Gastroesophageal sphincter (tissue), 4 donors: Measurements from ENCODE around the gene GALNT10. TPM values are rescaled to one million over a fixed set of nuclear protein-coding genes. Genes with fewer than 3 reads are reported as not detected.

Experiments used
- ATAC-seq: fragments of 150-250 bp; one replicate; pipeline ENCODE4 v1.9.1; 2016; ENCODE audit warnings: mild to moderate bottlenecking, moderate library complexity
- H3K27ac ChIP-seq, 4 donors: fragments of 200-600 bp; sonication (generic) in 3 of 4; 1 replicate in 3 of 4; 2 replicates in 1 of 4; pipeline ENCODE4 v1.5.1; 2016 to 2019
- H3K27me3 ChIP-seq: fragments of 200-600 bp; sonication (generic); one replicate; pipeline ENCODE4 v1.5.1; 2019
- H3K36me3 ChIP-seq, 2 donors: fragments of 200-600 bp; sonication (generic); one replicate each; pipeline ENCODE4 v1.5.1; 2019; ENCODE audit warnings: control low read depth in 1 of 2
- H3K4me1 ChIP-seq, 3 donors: fragments of 200-600 bp; sonication (generic); 1 replicate in 2 of 3; 2 replicates in 1 of 3; pipeline ENCODE4 v1.5.1; 2016 to 2019; ENCODE audit warnings: control low read depth in 2 of 3
- H3K4me3 ChIP-seq, 2 donors: fragments of 200-600 bp; sonication (generic); one replicate each; pipeline ENCODE4 v1.5.1; 2019; ENCODE audit warnings: mild to moderate bottlenecking in 1 of 2, moderate library complexity in 1 of 2
- H3K9me3 ChIP-seq, 3 donors: fragments of 200-600 bp; sonication (generic); one replicate each; pipeline ENCODE4 v1.5.1; 2017 to 2019; ENCODE audit warnings: control low read depth in 2 of 3
- EP300 ChIP-seq: sonication (generic); formaldehyde crosslinking; IDR thresholded peaks from one replicate; pipeline ENCODE4 v1.6.1; 2017; ENCODE audit warnings: antibody characterized with exemption, mild to moderate bottlenecking
- POLR2A ChIP-seq, 2 donors: fragments of 450-650 bp; IDR thresholded peaks; one replicate each; pipeline ENCODE4 v1.6.1; 2017; ENCODE audit warnings: antibody characterized with exemption in 2 of 2, mild to moderate bottlenecking in 2 of 2, moderate library complexity in 1 of 2
- POLR2AphosphoS5 ChIP-seq: sonication (generic); formaldehyde crosslinking; IDR thresholded peaks from one replicate; pipeline ENCODE4 v1.6.1; 2017; ENCODE audit warnings: antibody characterized with exemption
- WGBS, 2 donors: methylation state at CpG; one replicate each; pipeline ENCODE4 v1.1.5; 2018; ENCODE audit warnings: low coverage in 1 of 2; 5-methylcytosine and 5-hydroxymethylcytosine counted together
- total RNA-seq, 4 donors: library from RNA; depleted of rRNA; stranded (reverse); fragments of >200 nt; gene quantifications; one replicate each; pipeline ENCODE4 v1.1.0, GENCODE V29; 2016
- TF ChIP-seq, protein P1 (sequence below), 4 experiments: fragments of 200-600 bp in 2 of 4; fragments of 450-650 bp in 2 of 4; sonication (generic) in 1 of 4; IDR thresholded peaks; one replicate each; pipeline ENCODE4 v1.5.1; 2017 to 2019; ENCODE audit warnings: antibody characterized with exemption in 4 of 4, mild to moderate bottlenecking in 2 of 4, moderate library complexity in 2 of 4

The GALNT10 gene
- total RNA-seq, 4 donors from 2014 or later = 19.1 to 49.1 (median 34.0) TPM

DNA sequence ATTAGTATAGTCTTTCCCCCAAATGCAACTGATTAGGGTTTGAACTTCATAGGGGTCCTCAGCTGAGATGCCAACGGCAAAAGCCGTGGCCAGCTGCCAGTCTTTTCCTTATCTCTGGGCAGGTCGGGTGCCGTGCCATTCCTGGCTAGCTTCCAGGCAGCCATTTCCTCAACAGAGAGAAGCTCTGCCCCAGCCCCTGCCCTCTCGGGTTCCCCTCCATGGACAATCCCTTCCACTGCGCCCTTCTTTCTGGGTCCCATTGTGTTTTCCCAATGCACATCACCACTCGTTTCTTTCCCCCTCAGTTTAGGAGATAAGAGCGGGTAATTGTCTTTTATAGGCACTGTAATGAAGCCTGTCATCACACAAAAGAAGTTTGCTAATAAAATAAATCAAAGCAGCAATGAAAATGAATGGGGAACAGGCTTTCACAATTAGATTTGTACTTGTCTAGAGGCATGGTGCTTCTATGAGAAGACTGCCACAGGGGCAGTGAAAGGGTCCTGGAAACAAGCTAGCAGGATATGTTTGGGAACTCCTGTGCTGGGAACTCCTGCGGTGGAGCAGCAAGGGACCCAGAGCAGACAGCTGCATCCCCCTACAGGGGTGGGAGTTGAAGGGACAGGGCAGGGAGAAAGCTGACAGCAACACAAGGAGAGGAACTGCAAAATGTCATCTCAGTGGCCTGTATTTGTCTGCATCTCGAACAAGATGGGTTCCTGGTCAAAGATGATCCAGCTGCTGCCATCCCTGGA lies 207.3 kb downstream of the GALNT10 start:
- H3K4me1 ChIP-seq = no peaks in the 10 kb centered on the region
- peaks cover 0 to 19% of the 10 kb centered on the region in 2 donors for H3K36me3 ChIP-seq
- H3K9me3 ChIP-seq = no peaks in the 10 kb centered on the region
- TF ChIP-seq POLR2A (IDR thresholded peaks at IDR 0.05) (no peak), EP300 (no peak), POLR2AphosphoS5 (no peak)
- TF ChIP-seq, protein P1, sequence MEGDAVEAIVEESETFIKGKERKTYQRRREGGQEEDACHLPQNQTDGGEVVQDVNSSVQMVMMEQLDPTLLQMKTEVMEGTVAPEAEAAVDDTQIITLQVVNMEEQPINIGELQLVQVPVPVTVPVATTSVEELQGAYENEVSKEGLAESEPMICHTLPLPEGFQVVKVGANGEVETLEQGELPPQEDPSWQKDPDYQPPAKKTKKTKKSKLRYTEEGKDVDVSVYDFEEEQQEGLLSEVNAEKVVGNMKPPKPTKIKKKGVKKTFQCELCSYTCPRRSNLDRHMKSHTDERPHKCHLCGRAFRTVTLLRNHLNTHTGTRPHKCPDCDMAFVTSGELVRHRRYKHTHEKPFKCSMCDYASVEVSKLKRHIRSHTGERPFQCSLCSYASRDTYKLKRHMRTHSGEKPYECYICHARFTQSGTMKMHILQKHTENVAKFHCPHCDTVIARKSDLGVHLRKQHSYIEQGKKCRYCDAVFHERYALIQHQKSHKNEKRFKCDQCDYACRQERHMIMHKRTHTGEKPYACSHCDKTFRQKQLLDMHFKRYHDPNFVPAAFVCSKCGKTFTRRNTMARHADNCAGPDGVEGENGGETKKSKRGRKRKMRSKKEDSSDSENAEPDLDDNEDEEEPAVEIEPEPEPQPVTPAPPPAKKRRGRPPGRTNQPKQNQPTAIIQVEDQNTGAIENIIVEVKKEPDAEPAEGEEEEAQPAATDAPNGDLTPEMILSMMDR (IDR thresholded peaks at IDR 0.05) = no peak
- H3K27me3 ChIP-seq = no peaks in the 10 kb centered on the region
- no peak for ATAC-seq
- 78% methylated on average over 3 to 6 of the region's 10 CpGs for WGBS, 2 donors
- no peak overlapping the region for H3K4me3 ChIP-seq
- H3K27ac ChIP-seq = no peak overlapping the region

DNA sequence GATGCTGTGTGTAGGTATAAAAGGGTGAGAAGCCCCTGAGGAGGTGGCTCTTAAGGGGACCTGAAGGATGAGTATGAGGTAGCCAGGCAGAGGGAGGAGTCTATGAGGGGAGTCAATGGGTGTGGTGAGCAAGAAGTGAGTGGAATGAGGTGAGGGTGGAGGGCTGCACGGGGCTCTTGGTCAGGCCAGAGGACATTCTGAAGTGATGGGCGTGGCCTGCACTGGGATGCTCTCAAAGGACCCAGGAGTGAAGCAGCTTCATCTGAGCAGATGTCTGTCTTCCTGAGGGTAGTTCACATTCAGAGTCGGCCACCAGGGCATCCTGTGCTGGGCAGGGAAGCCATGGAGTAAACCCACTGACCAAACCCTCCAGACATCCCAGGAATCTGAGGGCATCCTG lies 210.1 kb downstream of the GALNT10 start:
- no peak overlapping the region for H3K27ac ChIP-seq
- WGBS, 2 donors = 89% methylated on average over 3 of the region's 3 CpGs; no CpG with 5 or more reads in 1 of the 2 donors
- H3K27me3 ChIP-seq = no peaks in the 10 kb centered on the region
- peaks cover 0 to 4% of the 10 kb centered on the region in 2 donors for H3K36me3 ChIP-seq
- no peak overlapping the region for H3K4me3 ChIP-seq
- H3K4me1 ChIP-seq = peaks cover 0 to 10% (median 6%) of the 10 kb centered on the region in 3 donors
- no peaks in the 10 kb centered on the region for H3K9me3 ChIP-seq
- TF ChIP-seq, protein P1 (IDR thresholded peaks at IDR 0.05) = no peak
- TF ChIP-seq POLR2AphosphoS5 = no peak
- no peak for TF ChIP-seq EP300
- TF ChIP-seq POLR2A (IDR thresholded peaks at IDR 0.05) = no peak
- ATAC-seq = no peak

DNA sequence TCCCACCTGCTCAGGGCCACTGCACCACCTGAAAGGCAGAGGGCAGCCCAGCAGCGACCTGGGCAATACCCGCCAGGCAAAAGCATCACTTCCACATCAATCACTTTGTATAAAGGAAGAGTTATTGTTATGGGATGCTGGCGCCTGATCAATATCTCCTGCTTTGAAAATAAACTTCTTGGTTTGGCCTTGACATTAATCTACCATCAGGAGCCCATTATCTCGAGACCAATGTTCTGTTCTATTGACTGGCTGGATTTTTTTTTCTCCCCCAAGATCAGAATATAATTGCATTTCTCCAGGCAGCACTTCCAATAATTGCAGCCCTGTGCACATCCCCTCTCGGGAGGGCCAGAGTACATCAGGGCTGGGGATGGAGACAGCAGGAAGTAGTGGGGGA lies 210.8 kb downstream of the GALNT10 start:
- ATAC-seq = no peak
- peaks cover 0 to 10% (median 6%) of the 10 kb centered on the region in 3 donors for H3K4me1 ChIP-seq
- 78 to 89% methylated on average over 4 of the region's 5 CpGs for WGBS, 2 donors

GRCh38 chr5:154401931-154402330 lies 211.4 kb downstream of the GALNT10 start:
- Histone ChIP-seq H3K27me3 (no peaks in the 10 kb centered on the region), H3K4me1 (peaks cover 0 to 10% (median 6%) of the 10 kb centered on the region in 3 donors), H3K27ac (no peak overlapping the region), H3K9me3 (no peaks in the 10 kb centered on the region), H3K4me3 (no peak overlapping the region), H3K36me3 (no peaks in the 10 kb centered on the region)
- WGBS, 2 donors = 93 to 100% methylated on average over 2 to 7 of the region's 9 CpGs
- TF ChIP-seq POLR2A (IDR thresholded peaks at IDR 0.05) = no peak
- no peak for TF ChIP-seq POLR2AphosphoS5
- ATAC-seq = no peak

More for the DNA sequence above, 210.8 kb downstream of the GALNT10 start:
- no peaks in the 10 kb centered on the region for H3K9me3 ChIP-seq
- H3K4me3 ChIP-seq = no peak overlapping the region
- no peaks in the 10 kb centered on the region for H3K27me3 ChIP-seq
- no peak overlapping the region for H3K27ac ChIP-seq
- TF ChIP-seq EP300 = no peak
- TF ChIP-seq, protein P1 (IDR thresholded peaks at IDR 0.05) = no peak
- no peak for TF ChIP-seq POLR2A (IDR thresholded peaks at IDR 0.05)
- no peak for TF ChIP-seq POLR2AphosphoS5
- peaks cover 0 to under 1% of the 10 kb centered on the region in 2 donors for H3K36me3 ChIP-seq

DNA sequence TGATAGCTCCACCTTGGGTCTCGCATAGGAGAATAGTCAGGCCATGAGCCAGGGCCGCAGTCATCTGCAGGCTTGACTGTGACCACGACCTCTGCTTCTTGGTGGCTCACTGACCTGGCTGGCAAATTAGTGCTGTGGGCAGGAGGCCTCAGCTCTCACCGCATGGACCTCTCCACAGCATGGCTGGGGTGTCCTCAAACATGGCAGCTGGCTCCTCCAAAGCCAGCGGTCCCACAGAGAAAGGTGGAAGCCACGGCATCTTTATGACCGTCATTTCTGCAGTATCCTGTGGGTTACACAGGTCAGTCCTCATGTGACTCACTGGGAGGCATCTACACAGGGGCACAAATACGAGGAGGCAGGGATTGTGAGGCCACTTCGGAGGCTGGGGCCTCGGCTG lies 212.1 kb downstream of the GALNT10 start:
- Histone ChIP-seq H3K27me3 (no peaks in the 10 kb centered on the region), H3K4me3 (no peak overlapping the region), H3K4me1 (peaks cover 0 to 10% (median 6%) of the 10 kb centered on the region in 3 donors), H3K36me3 (no peaks in the 10 kb centered on the region), H3K9me3 (no peaks in the 10 kb centered on the region), H3K27ac (no peak overlapping the region)
- no peak for ATAC-seq
- TF ChIP-seq, protein P1 (IDR thresholded peaks at IDR 0.05) = no peak
- TF ChIP-seq EP300 (no peak), POLR2A (IDR thresholded peaks at IDR 0.05) (no peak), POLR2AphosphoS5 (no peak)
- WGBS, 2 donors = no CpG with 5 or more reads among the region's 10 CpGs
